Small intestine (tissue), 7 donors: Measurements from ENCODE around the gene CREB3L2. TPM values are rescaled to one million over a fixed set of nuclear protein-coding genes. Genes with fewer than 3 reads are reported as not detected.

Source experiments
- DNase-seq, 2 donors: peaks; one replicate each; pipeline versions ENCODE4 v3.0.0 to v3.0.0-alpha.2; 2013
- FAIRE-seq: peaks from 2 replicates; lab custom pipeline; 2012; peaks lifted over from hg19 to GRCh38; lab: Jason Lieb, UNC
- H3K27ac ChIP-seq, 3 donors: one replicate each; pipeline ENCODE4 v1.5.1; 2013; ENCODE audit warnings: low read length in 2 of 3, mild to moderate bottlenecking in 2 of 3, control low read depth in 1 of 3, inconsistent platforms in 1 of 3, low read depth in 1 of 3, moderate library complexity in 1 of 3
- H3K27me3 ChIP-seq, 3 donors: one replicate each; pipeline ENCODE4 v1.6.1; 2013; ENCODE audit warnings: low read length in 3 of 3, inconsistent platforms in 1 of 3; ENCODE audit not compliant: control insufficient read depth in 3 of 3, insufficient read depth in 3 of 3
- H3K36me3 ChIP-seq, 3 donors: one replicate each; pipeline ENCODE4 v1.6.1; 2013; ENCODE audit warnings: low read length in 3 of 3, inconsistent platforms in 1 of 3, low read depth in 1 of 3, mild to moderate bottlenecking in 1 of 3, moderate library complexity in 1 of 3; ENCODE audit not compliant: control insufficient read depth in 3 of 3, insufficient read depth in 2 of 3
- H3K4me1 ChIP-seq, 3 donors: one replicate each; pipeline ENCODE4 v1.6.1; 2013; ENCODE audit warnings: low read length in 2 of 3, inconsistent platforms in 1 of 3, low read depth in 1 of 3, mild to moderate bottlenecking in 1 of 3, moderate library complexity in 1 of 3; ENCODE audit not compliant: control insufficient read depth in 3 of 3, insufficient read depth in 2 of 3
- H3K4me3 ChIP-seq, 3 donors: one replicate each; pipeline ENCODE4 v1.5.1; 2013; ENCODE audit warnings: low read length in 3 of 3, control low read depth in 1 of 3, inconsistent platforms in 1 of 3, low read depth in 1 of 3, mild to moderate bottlenecking in 1 of 3, moderate library complexity in 1 of 3
- H3K9me3 ChIP-seq, 2 donors: one replicate each; pipeline ENCODE4 v1.6.1; 2013; ENCODE audit warnings: low read depth in 1 of 2, low read length in 1 of 2; ENCODE audit not compliant: control insufficient read depth in 2 of 2, insufficient read depth in 1 of 2
- WGBS, 3 donors: extraction: QIAGEN DNeasy Blood & Tissue Kit; methylation state at CpG; one replicate each; pipeline ENCODE4 v1.1.7; 2013; 5-methylcytosine and 5-hydroxymethylcytosine counted together
- polyA plus RNA-seq, 4 donors: library from polyadenylated mRNA; stranded (reverse) in 3 of 4; unstranded in 1 of 4; fragments of 200-250 nt in 3 of 4; fragments of 120-200 nt in 1 of 4; gene quantifications; one replicate each; pipeline versions ENCODE4 v1.2.1 to v1.2.3, GENCODE V29; 2013
- donor health status: healthy with polysubstance abuse.
- donor health status: control.
- donor health status: control.
- donor health status: Bipolar disorder and iron deficiency.
- donor health status: healthy.

CREB3L2 gene
- polyA plus RNA-seq, 4 donors = 8.9 to 52.5 (median 11.3) TPM

GRCh38 chr7:138008588-138009349, 6.9 kb upstream of the CREB3L2 start:
- H3K27ac ChIP-seq = no peak overlapping the region
- peak; percentile 71 to 77 for DNase-seq

GRCh38 chr7:138008019-138008587, 6.2 kb upstream of the CREB3L2 start:
- Histone ChIP-seq H3K36me3 (no peaks in the 10 kb centered on the region), H3K27me3 (no peaks in the 10 kb centered on the region), H3K27ac (no peak overlapping the region), H3K4me1 (peaks cover 0 to 3% (median 0%) of the 10 kb centered on the region in 3 donors), H3K9me3 (no peaks in the 10 kb centered on the region), H3K4me3 (no peak overlapping the region)
- DNase-seq (no peak), FAIRE-seq (no peak)
- 86 to 91% (median 87%) methylated on average over 7 of the region's 7 CpGs for WGBS, 3 donors

More at GRCh38 chr7:138008588-138009349, 6.9 kb upstream of the CREB3L2 start:
- no peak for FAIRE-seq
- 43 to 52% (median 46%) methylated on average over 17 of the region's 17 CpGs for WGBS, 3 donors
- Histone ChIP-seq H3K9me3 (no peaks in the 10 kb centered on the region), H3K27me3 (no peaks in the 10 kb centered on the region), H3K4me3 (no peak overlapping the region), H3K4me1 (peaks cover 0 to 3% (median 0%) of the 10 kb centered on the region in 3 donors), H3K36me3 (no peaks in the 10 kb centered on the region)

GRCh38 chr7:138006106-138006505, 4.2 kb upstream of the CREB3L2 start:
- Histone ChIP-seq H3K27ac (no peak overlapping the region), H3K36me3 (no peaks in the 10 kb centered on the region), H3K4me1 (peaks cover 0 to 6% (median 0%) of the 10 kb centered on the region in 3 donors), H3K4me3 (no peak overlapping the region), H3K27me3 (no peaks in the 10 kb centered on the region), H3K9me3 (no peaks in the 10 kb centered on the region)
- FAIRE-seq (no peak), DNase-seq (no peak)
- 80 to 89% (median 88%) methylated on average over 2 of the region's 2 CpGs for WGBS, 3 donors

- FAIRE-seq (no peak), DNase-seq (no peak)
- H3K27me3 ChIP-seq = no peaks in the 10 kb centered on the region
- no peak overlapping the region for H3K27ac ChIP-seq
- H3K36me3 ChIP-seq = no peaks in the 10 kb centered on the region
- H3K4me1 ChIP-seq = peaks cover 0 to 9% (median 0%) of the 10 kb centered on the region in 3 donors
- WGBS, 3 donors = 77 to 86% (median 77%) methylated on average over 4 of the region's 4 CpGs
- H3K4me3 ChIP-seq = no peak overlapping the region
- no peaks in the 10 kb centered on the region for H3K9me3 ChIP-seq
These were observed 3.0 kb upstream of the CREB3L2 start for GRCh38 chr7:138004936-138005335.

- H3K27ac ChIP-seq = no peak overlapping the region
- DNase-seq (peak in 1 of 2 donors; percentile 36), FAIRE-seq (no peak)
- H3K4me3 ChIP-seq = no peak overlapping the region
- peaks cover 0 to 13% (median 5%) of the 10 kb centered on the region in 3 donors for H3K4me1 ChIP-seq
- H3K36me3 ChIP-seq = no peaks in the 10 kb centered on the region
- 73 to 82% (median 78%) methylated on average over 4 of the region's 4 CpGs for WGBS, 3 donors
- H3K27me3 ChIP-seq = no peaks in the 10 kb centered on the region
- H3K9me3 ChIP-seq = no peaks in the 10 kb centered on the region
These were observed 2.2 kb upstream of the CREB3L2 start for GRCh38 chr7:138004046-138004445.

GRCh38 chr7:138002828-138003189, 923 bp upstream of the CREB3L2 start:
- H3K4me3 ChIP-seq = no peak overlapping the region

GRCh38 chr7:138002096-138002827, 376 bp upstream of the CREB3L2 start:
- Histone ChIP-seq H3K27me3 (no peaks in the 10 kb centered on the region), H3K4me3 (peak overlapping the region; percentile 67 to 87 (median 75)), H3K4me1 (peaks cover 6 to 20% (median 8%) of the 10 kb centered on the region in 3 donors), H3K27ac (peak overlapping the region; percentile 94 to 99 (median 97)), H3K36me3 (no peaks in the 10 kb centered on the region), H3K9me3 (no peaks in the 10 kb centered on the region)
- DNase-seq = peak; percentile 99 to 100
- 3% methylated on average over 28 of the region's 28 CpGs for WGBS, 3 donors
- FAIRE-seq = peak; percentile 91

More at GRCh38 chr7:138002828-138003189, 923 bp upstream of the CREB3L2 start:
- H3K27me3 ChIP-seq = no peaks in the 10 kb centered on the region
- H3K4me1 ChIP-seq = peaks cover 6 to 20% (median 8%) of the 10 kb centered on the region in 3 donors
- peak overlapping the region in 1 of 3 donors; percentile 36 for H3K27ac ChIP-seq
- FAIRE-seq = no peak
- DNase-seq = no peak
- 73 to 89% (median 86%) methylated on average over 6 of the region's 6 CpGs for WGBS, 3 donors
- no peaks in the 10 kb centered on the region for H3K36me3 ChIP-seq
- H3K9me3 ChIP-seq = no peaks in the 10 kb centered on the region

- WGBS, 3 donors = 22 to 28% (median 26%) methylated on average over 7 of the region's 7 CpGs
- FAIRE-seq = no peak
These were observed 1.7 kb downstream of the CREB3L2 start for GRCh38 chr7:138000081-138000701.

More at GRCh38 chr7:138000081-138000701, 1.7 kb downstream of the CREB3L2 start:
- Histone ChIP-seq H3K4me3 (peak overlapping the region; percentile 40 to 87 (median 75)), H3K27ac (peak overlapping the region; percentile 60 to 99 (median 85)), H3K27me3 (no peaks in the 10 kb centered on the region), H3K36me3 (peaks cover 0 to 4% (median 3%) of the 10 kb centered on the region in 3 donors), H3K9me3 (no peaks in the 10 kb centered on the region), H3K4me1 (peaks cover 8 to 24% (median 9%) of the 10 kb centered on the region in 3 donors)
- peak; percentile 44 to 76 for DNase-seq
